Mesodermal cell (in vitro differentiated cells): ENCODE results near the gene MANBA.

Experiments used
- H3K27ac ChIP-seq: 2 replicates; pipeline ENCODE4 v1.7.0; 2013; ENCODE audit warnings: mild to moderate bottlenecking, low read depth, low read length, moderate library complexity; ENCODE audit not compliant: severe bottlenecking
- H3K36me3 ChIP-seq: 2 replicates; pipeline ENCODE4 v1.7.1; 2013; ENCODE audit warnings: mild to moderate bottlenecking, low read length, moderate library complexity; ENCODE audit not compliant: control insufficient read depth, insufficient read depth
- H3K4me1 ChIP-seq: one replicate; pipeline ENCODE4 v1.7.1; 2013; ENCODE audit warnings: mild to moderate bottlenecking, low read length; ENCODE audit not compliant: insufficient read depth, control insufficient read depth, poor library complexity, severe bottlenecking
- H3K4me3 ChIP-seq: 2 replicates; pipeline ENCODE4 v1.7.0; 2013; ENCODE audit warnings: low read length, control low read depth, mild to moderate bottlenecking; ENCODE audit not compliant: insufficient read depth, poor library complexity, severe bottlenecking; ENCODE audit errors: extremely low read depth
- H3K9me3 ChIP-seq: 2 replicates; pipeline ENCODE4 v1.7.1; 2013; ENCODE audit warnings: mild to moderate bottlenecking, low read length, moderate library complexity; ENCODE audit not compliant: control insufficient read depth
- WGBS, 2 experiments: methylation state at CpG; one replicate each; pipeline ENCODE4 v1.1.5; 2013; ENCODE audit warnings: missing lambda C conversion rate in 2 of 2; ENCODE audit not compliant: insufficient coverage in 2 of 2; 5-methylcytosine and 5-hydroxymethylcytosine counted together

The MANBA gene

DNA sequence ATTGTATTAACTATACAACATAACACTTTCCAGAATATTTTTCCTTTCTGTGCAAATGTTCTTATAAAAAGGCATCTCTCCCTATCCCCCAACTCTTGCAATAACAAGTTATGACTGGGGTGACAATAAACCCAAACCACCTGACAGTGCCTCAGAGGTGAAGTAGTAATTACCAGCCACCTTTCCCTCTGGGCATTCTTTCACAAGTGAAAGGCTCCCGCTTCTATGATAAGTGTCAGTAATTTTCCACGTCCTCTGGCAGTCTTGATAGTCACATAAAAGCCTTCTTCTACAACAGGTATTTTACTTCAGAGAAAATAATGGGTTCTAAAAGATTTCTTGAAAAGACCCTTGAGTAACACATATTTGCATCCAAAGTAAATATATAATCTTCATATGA is 82.7 kb downstream of the MANBA start:
- peaks cover 10% of the 10 kb centered on the region for H3K36me3 ChIP-seq
- WGBS, 2 experiments = 100% methylated on average over 1 of the region's 2 CpGs; no CpG with 5 or more reads in 1 of the 2 experiments
- no peak overlapping the region for H3K27ac ChIP-seq
- no peak overlapping the region for H3K4me3 ChIP-seq
- peaks cover 5% of the 10 kb centered on the region for H3K9me3 ChIP-seq
- peaks cover 18% of the 10 kb centered on the region for H3K4me1 ChIP-seq

DNA sequence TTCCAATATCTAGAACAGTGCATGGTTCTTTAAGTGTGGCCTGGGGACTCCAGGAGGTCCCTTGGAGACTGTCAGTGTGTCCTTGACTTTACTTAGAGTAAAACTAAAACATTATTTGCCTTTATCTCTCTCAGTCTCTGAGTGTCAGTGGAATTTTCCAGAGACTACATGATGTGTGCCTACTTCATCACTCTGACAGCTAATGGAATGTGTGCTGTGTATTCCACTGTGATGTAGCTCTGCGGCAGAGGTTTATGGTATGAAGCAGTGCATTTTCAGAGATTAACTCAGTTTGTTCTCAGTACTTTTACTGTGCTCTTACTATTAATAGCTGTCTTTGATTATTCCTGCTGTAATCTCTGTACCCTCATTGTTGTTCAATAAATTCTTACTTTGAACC is 85.6 kb downstream of the MANBA start:
- peaks cover 8% of the 10 kb centered on the region for H3K36me3 ChIP-seq
- no CpG with 5 or more reads among the region's 1 CpG for WGBS, 2 experiments
- H3K9me3 ChIP-seq = no peaks in the 10 kb centered on the region
- no peak overlapping the region for H3K4me3 ChIP-seq
- H3K4me1 ChIP-seq = peaks cover 18% of the 10 kb centered on the region
- peak overlapping the region; percentile 77 for H3K27ac ChIP-seq

DNA sequence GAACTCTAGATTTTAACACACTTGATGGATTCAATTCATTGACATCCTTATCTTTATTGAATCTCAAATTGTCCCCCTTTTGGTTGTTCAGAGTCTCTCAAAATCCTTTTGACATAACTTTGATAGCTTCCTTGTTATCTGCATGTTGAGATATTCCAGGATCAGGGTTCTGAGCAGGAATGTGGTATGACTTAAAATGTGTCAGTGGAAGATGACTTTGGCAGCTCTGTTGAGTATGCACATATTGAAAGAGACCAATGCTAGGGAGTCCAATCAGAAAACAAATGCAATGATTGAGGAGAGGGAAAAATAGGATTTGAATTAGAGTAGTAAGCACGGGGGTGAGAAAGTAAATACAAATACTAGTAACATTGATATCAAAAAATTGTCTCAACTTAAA is 93.8 kb downstream of the MANBA start:
- no peak overlapping the region for H3K4me3 ChIP-seq
- no peak overlapping the region for H3K27ac ChIP-seq
- H3K36me3 ChIP-seq = peaks cover 14% of the 10 kb centered on the region
- H3K4me1 ChIP-seq = no peaks in the 10 kb centered on the region
- no peaks in the 10 kb centered on the region for H3K9me3 ChIP-seq
- no CpG with 5 or more reads among the region's 1 CpG for WGBS, 2 experiments

DNA sequence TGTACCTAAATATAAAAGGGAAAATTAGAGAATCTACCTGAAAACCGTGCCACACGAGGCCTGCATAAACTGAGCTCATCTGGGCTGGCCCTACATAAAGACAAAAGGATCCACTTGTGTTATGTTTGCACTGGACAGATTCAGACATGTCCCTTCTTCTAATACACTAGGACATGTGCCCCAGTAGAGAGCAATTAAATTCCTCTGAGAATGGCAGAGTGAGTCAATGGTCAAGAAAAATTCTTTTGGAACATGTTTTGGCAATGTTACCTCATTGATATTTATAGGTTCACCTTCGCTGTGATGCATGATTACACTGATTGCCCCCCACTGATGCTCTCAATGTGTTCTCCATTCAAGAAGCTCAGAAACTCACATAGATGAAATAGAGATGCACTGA is 95.2 kb downstream of the MANBA start:
- no peak overlapping the region for H3K27ac ChIP-seq
- no peaks in the 10 kb centered on the region for H3K4me1 ChIP-seq
- WGBS, 2 experiments = 80% methylated on average over 1 of the region's 3 CpGs; no CpG with 5 or more reads in 1 of the 2 experiments
- no peaks in the 10 kb centered on the region for H3K9me3 ChIP-seq
- no peak overlapping the region for H3K4me3 ChIP-seq
- peaks cover 14% of the 10 kb centered on the region for H3K36me3 ChIP-seq

DNA sequence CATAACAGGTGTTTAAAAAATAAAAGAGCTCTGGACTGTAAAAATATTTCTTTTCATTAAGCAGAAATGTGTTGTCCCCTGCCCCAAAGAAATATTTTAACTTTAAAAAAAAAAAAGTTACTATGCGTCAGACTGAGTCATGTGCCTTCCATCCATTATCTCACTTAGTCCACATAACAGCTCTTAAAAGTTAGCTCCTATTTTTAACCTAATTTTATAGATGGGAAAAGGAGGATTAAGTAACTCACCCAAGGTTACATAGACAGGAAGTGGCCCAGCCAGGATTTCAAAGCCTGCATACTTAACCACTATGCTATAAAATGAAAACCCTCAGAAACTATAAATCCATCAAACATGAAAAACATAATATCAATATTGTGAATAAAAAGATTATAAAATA is 97.7 kb downstream of the MANBA start:
- Histone ChIP-seq H3K36me3 (peaks cover 14% of the 10 kb centered on the region), H3K4me3 (no peak overlapping the region), H3K9me3 (no peaks in the 10 kb centered on the region), H3K4me1 (no peaks in the 10 kb centered on the region), H3K27ac (no peak overlapping the region)
- WGBS, 2 experiments = no CpG with 5 or more reads among the region's 1 CpG

DNA sequence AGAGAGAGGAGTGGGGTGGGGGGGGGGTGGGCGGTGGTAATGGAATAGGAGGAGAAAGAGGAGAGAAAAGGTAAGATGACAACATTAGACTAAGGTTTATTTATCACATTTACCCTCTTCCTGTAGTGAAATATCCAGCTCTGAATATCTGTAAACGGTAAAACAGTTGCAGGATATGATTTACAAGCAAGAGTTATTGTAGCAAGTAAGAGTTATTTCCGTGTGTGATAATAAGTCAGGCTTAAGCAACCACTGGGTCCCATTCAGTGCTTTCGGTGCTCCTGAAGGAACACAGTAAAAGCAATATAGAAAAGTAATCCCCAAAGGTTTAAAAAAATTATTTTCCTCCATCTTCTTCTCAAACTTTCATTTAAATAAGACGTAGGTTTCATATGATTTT is 103.6 kb downstream of the MANBA start:
- 83 to 87% methylated on average over 2 to 3 of the region's 5 CpGs for WGBS, 2 experiments
- H3K36me3 ChIP-seq = no peaks in the 10 kb centered on the region
- H3K9me3 ChIP-seq = no peaks in the 10 kb centered on the region
- H3K4me3 ChIP-seq = no peak overlapping the region
- no peaks in the 10 kb centered on the region for H3K4me1 ChIP-seq
- no peak overlapping the region for H3K27ac ChIP-seq

DNA sequence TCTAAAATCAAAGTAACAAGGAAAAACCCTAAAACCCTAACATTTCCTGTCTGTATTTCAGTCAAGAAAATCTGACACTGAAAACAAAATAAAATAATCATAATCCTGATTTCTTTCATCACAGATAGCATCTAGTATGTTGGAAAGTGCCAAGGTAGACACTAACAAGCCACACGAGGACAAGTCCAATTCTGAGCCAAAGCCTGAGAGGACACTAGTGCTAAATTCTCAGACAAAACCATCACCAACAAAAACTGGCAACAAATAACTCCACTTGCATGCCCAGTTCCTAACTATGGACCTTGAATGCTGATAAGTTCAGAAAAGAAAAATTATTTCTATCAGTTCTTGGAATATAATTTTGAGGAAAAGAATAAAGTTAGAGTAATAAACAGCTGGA is 113.7 kb downstream of the MANBA start:
- Histone ChIP-seq H3K4me3 (no peak overlapping the region), H3K9me3 (no peaks in the 10 kb centered on the region), H3K27ac (no peak overlapping the region), H3K36me3 (peaks cover 7% of the 10 kb centered on the region), H3K4me1 (no peaks in the 10 kb centered on the region)
- WGBS, 2 experiments = 100% methylated on average over 1 of the region's 1 CpG; no CpG with 5 or more reads in 1 of the 2 experiments

DNA sequence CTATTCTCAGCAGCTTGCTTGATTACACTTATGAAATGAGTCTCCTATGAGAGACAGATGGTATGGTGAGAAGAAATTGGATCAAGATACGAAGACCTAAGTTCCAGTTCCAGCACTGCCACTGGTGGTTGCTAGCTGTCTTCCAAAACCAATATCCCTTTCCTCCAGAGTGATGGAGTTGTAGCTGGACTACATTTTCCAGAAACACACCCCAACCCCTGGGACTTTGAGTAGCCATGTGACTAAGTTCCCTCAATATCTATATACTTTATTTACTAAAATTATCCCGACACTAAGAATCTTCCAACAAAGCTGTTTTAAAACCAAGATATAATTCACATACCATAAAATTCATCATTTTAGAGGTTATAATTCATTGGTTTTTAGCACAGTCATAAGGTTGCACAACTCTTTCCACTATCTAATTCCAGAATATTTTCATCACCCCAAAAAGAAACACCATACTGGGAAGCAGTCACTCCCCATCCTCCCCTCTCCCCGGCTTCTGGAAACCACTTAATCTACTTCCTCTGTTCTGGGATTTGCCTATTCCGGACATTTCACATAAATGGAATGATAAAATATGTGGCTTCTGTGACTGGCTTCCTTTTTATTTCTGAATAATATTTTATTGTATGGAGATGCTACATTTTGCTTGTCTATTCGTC is 118.0 kb downstream of the MANBA start:
- Histone ChIP-seq H3K36me3 (peaks cover 9% of the 10 kb centered on the region), H3K9me3 (no peaks in the 10 kb centered on the region), H3K4me1 (no peaks in the 10 kb centered on the region), H3K4me3 (no peak overlapping the region), H3K27ac (no peak overlapping the region)
- WGBS, 2 experiments = no CpG with 5 or more reads among the region's 5 CpGs

DNA sequence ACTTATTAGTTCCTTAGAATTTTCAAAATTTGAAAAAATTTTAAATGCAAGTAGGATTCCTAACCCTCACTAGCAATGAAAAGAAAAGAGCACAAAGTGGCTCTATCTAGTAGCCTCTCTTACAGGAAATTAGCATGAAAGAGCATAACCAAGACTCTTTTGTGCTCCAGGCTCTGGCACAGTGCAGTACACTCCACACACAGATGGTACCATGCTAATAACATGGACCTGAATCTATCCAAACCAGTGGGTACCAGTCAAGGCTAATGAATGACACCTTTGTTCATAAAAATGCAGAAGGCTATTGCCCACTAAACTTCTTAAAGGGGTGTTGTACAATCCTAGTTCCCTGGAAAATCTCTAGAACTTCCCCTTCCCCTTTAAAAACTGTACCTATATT is 119.0 kb downstream of the MANBA start:
- H3K4me3 ChIP-seq = no peak overlapping the region
- no peaks in the 10 kb centered on the region for H3K4me1 ChIP-seq
- no peaks in the 10 kb centered on the region for H3K9me3 ChIP-seq
- H3K36me3 ChIP-seq = peaks cover 15% of the 10 kb centered on the region
- H3K27ac ChIP-seq = no peak overlapping the region

DNA sequence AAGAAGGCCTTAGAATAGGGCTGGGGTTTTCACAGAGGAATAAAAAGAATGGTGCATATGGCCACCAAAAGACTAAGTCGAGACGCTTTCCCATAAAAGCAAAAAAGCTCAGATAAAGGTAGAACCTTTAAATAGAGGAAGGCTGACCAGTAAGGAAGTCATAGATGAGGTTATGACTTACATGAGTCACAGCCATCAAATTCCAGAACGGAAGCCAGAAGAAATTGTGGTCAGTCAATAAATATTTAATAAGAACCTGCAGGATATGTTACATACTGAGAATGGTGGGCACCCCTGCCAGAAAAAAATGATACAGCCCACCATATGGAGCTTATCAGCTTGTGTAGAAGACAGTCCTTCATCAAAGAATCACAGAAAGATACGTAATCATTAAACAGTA is 120.1 kb downstream of the MANBA start:
- Histone ChIP-seq H3K36me3 (peaks cover 15% of the 10 kb centered on the region), H3K9me3 (no peaks in the 10 kb centered on the region), H3K27ac (no peak overlapping the region), H3K4me3 (no peak overlapping the region), H3K4me1 (no peaks in the 10 kb centered on the region)
- 100% methylated on average over 2 of the region's 4 CpGs for WGBS, 2 experiments

DNA sequence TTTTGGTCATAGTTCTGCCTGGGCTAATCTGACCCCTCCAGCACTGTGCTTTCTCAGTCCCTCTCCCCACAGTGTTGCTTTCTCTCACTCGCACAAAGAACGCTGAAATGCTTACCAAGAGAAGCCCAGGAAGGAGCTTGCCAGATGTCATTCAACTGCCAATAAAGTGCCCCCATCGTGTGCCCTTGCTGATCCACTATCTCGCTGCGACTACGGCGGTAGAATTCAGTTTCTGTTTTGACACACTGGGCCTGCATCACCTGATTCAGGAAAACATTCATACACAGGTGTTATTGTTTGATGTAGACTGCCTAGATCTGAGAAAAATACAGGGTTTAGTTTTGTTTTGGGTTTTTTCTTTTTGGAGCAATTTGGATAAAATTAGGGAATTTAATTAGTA is 121.2 kb downstream of the MANBA start:
- Histone ChIP-seq H3K9me3 (no peaks in the 10 kb centered on the region), H3K36me3 (peaks cover 17% of the 10 kb centered on the region), H3K4me3 (no peak overlapping the region), H3K27ac (no peak overlapping the region), H3K4me1 (no peaks in the 10 kb centered on the region)
- WGBS, 2 experiments = 96 to 98% methylated on average over 7 of the region's 7 CpGs
